ENCODE measurements around the gene DLG5.

The DLG5 gene

GRCh38 chr10:77850620-77851231 is 75.8 kb downstream of the DLG5 start:
- Histone ChIP-seq H3K9ac (ENCODE audit: low read depth, low read length, poor library complexity, severe bottlenecking) (no peak overlapping the region), H3K9me2 (replicated peaks; ENCODE audit: low read depth, low read length) (no peaks in the 10 kb centered on the region), H3K9me3 (ENCODE audit: insufficient read depth, low read depth, low read length) (no peaks in the 10 kb centered on the region), H3K79me2 (ENCODE audit: insufficient read depth, low read length) (no peaks in the 10 kb centered on the region), H3K4me2 (ENCODE audit: low read depth, low read length, poor library complexity, severe bottlenecking) (no peak overlapping the region), H3K36me3 (ENCODE audit: insufficient read depth, low read length) (peaks cover 54% of the 10 kb centered on the region; the same call in 1 of the 2 replicates), H3K4me1 (ENCODE audit: insufficient read depth, low read length, poor library complexity, severe bottlenecking) (peaks cover 9% of the 10 kb centered on the region), H2AFZ (ENCODE audit: low read length) (no peak overlapping the region), H3K4me3 (ENCODE audit: low read length, poor library complexity, severe bottlenecking) (no peak overlapping the region), H4K20me1 (ENCODE audit: insufficient read depth, low read length, poor library complexity, severe bottlenecking) (no peaks in the 10 kb centered on the region), H3K27me3 (ENCODE audit: insufficient read depth, low read length, poor library complexity, severe bottlenecking) (no peaks in the 10 kb centered on the region), H3F3A (ENCODE audit: low read depth) (no peaks in the 10 kb centered on the region)
- TF ChIP-seq EZH2phosphoT487 (IDR thresholded peaks at IDR 0.05; ENCODE audit: borderline replicate concordance): no peak
- no peak for TF ChIP-seq CTCF (conservative IDR thresholded peaks at IDR 0.05; ENCODE audit: low read length)

- peaks cover 53% of the 10 kb centered on the region; the same call in 1 of the 2 replicates for H3K36me3 ChIP-seq (ENCODE audit: insufficient read depth, low read length)
- H3K9ac ChIP-seq (ENCODE audit: low read depth, low read length, poor library complexity, severe bottlenecking): peak overlapping the region; percentile 40
- H4K20me1 ChIP-seq (ENCODE audit: insufficient read depth, low read length, poor library complexity, severe bottlenecking): no peaks in the 10 kb centered on the region
- H3K9me2 ChIP-seq (replicated peaks; ENCODE audit: low read depth, low read length): no peaks in the 10 kb centered on the region
- no peak overlapping the region for H2AFZ ChIP-seq (ENCODE audit: low read length)
- TF ChIP-seq EZH2phosphoT487 (IDR thresholded peaks at IDR 0.05; ENCODE audit: borderline replicate concordance) (no peak), CTCF (conservative IDR thresholded peaks at IDR 0.05; ENCODE audit: low read length) (no peak)
- H3F3A ChIP-seq (ENCODE audit: low read depth): no peaks in the 10 kb centered on the region
- H3K4me3 ChIP-seq (ENCODE audit: low read length, poor library complexity, severe bottlenecking): no peak overlapping the region
- H3K27me3 ChIP-seq (ENCODE audit: insufficient read depth, low read length, poor library complexity, severe bottlenecking): no peaks in the 10 kb centered on the region
- H3K79me2 ChIP-seq (ENCODE audit: insufficient read depth, low read length): no peaks in the 10 kb centered on the region
- peaks cover 9% of the 10 kb centered on the region for H3K4me1 ChIP-seq (ENCODE audit: insufficient read depth, low read length, poor library complexity, severe bottlenecking)
- H3K4me2 ChIP-seq (ENCODE audit: low read depth, low read length, poor library complexity, severe bottlenecking): no peak overlapping the region
- no peaks in the 10 kb centered on the region for H3K9me3 ChIP-seq (ENCODE audit: insufficient read depth, low read depth, low read length)
Observed at GRCh38 chr10:77849039-77849664, 77.4 kb downstream of the DLG5 start.

GRCh38 chr10:77846718-77847311 is 79.7 kb downstream of the DLG5 start:
- TF ChIP-seq EZH2phosphoT487 (IDR thresholded peaks at IDR 0.05; ENCODE audit: borderline replicate concordance) (no peak), CTCF (conservative IDR thresholded peaks at IDR 0.05; ENCODE audit: low read length) (peak; percentile 93)
- Histone ChIP-seq H3K79me2 (ENCODE audit: insufficient read depth, low read length) (no peaks in the 10 kb centered on the region), H3K9me2 (replicated peaks; ENCODE audit: low read depth, low read length) (no peaks in the 10 kb centered on the region), H2AFZ (ENCODE audit: low read length) (no peak overlapping the region), H3K4me1 (ENCODE audit: insufficient read depth, low read length, poor library complexity, severe bottlenecking) (peaks cover 9% of the 10 kb centered on the region), H3K36me3 (ENCODE audit: insufficient read depth, low read length) (peaks cover 56% of the 10 kb centered on the region; the same call in 1 of the 2 replicates), H3K9me3 (ENCODE audit: insufficient read depth, low read depth, low read length) (no peaks in the 10 kb centered on the region), H3F3A (ENCODE audit: low read depth) (no peaks in the 10 kb centered on the region), H3K4me3 (ENCODE audit: low read length, poor library complexity, severe bottlenecking) (no peak overlapping the region), H3K27me3 (ENCODE audit: insufficient read depth, low read length, poor library complexity, severe bottlenecking) (no peaks in the 10 kb centered on the region), H3K9ac (ENCODE audit: low read depth, low read length, poor library complexity, severe bottlenecking) (no peak overlapping the region), H4K20me1 (ENCODE audit: insufficient read depth, low read length, poor library complexity, severe bottlenecking) (no peaks in the 10 kb centered on the region), H3K4me2 (ENCODE audit: low read depth, low read length, poor library complexity, severe bottlenecking) (no peak overlapping the region)

All from Loucy (cell line).